Mucosa of stomach (tissue), 1 donor: ENCODE results near the gene CFAP69.
"Not testable (repeated sequence)": the region's sequence is repeated elsewhere in the genome, so short reads cannot be mapped to it uniquely, and the experiment has no call there.

Experiments
- H3K27me3 ChIP-seq: one replicate; pipeline ENCODE4 v1.7.0; 2013; ENCODE audit warnings: mild to moderate bottlenecking, low read length; ENCODE audit not compliant: control insufficient read depth, insufficient read depth
- H3K36me3 ChIP-seq: one replicate; pipeline ENCODE4 v1.7.0; 2013; ENCODE audit warnings: low read length; ENCODE audit not compliant: control insufficient read depth, insufficient read depth
- H3K4me1 ChIP-seq: one replicate; pipeline ENCODE4 v1.7.0; 2013; ENCODE audit warnings: mild to moderate bottlenecking, low read length; ENCODE audit not compliant: control insufficient read depth, insufficient read depth
- H3K4me3 ChIP-seq: one replicate; pipeline ENCODE4 v1.7.0; 2013; ENCODE audit warnings: low read length
- H3K9ac ChIP-seq: one replicate; pipeline ENCODE4 v1.7.0; 2013; ENCODE audit warnings: mild to moderate bottlenecking, low read length, moderate library complexity
- H3K9me3 ChIP-seq: one replicate; pipeline ENCODE4 v1.7.0; 2013; ENCODE audit warnings: mild to moderate bottlenecking, low read length, moderate library complexity; ENCODE audit not compliant: control insufficient read depth
- donor health status: Pancreatic carcinoma.

The CFAP69 gene

DNA sequence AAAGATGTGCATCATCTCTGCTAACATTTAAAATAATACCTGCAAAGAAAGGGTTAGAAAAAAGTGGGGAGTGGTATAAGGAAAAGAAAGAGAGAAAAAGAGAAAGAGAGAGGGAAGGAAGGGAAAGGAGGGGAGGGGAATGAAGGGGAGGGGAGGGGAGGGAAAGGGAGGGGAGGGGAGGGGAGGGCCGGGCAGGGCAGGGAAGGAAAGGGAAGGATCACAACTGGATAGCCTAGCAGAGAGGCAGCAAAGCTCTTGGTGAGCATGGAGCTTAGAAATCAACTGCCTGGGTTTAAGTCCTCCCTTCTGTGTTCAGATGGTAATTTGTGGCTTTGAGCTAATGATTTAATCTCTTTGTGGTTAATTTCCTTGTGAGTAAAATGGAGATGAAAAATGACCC, 81.5 kb downstream of the CFAP69 start:
- H3K9ac ChIP-seq: no peak overlapping the region
- H3K9me3 ChIP-seq: no peaks in the 10 kb centered on the region
- no peaks in the 10 kb centered on the region for H3K36me3 ChIP-seq
- no peak overlapping the region for H3K4me3 ChIP-seq
- peaks cover 14% of the 10 kb centered on the region for H3K27me3 ChIP-seq
- peaks cover under 1% of the 10 kb centered on the region for H3K4me1 ChIP-seq

DNA sequence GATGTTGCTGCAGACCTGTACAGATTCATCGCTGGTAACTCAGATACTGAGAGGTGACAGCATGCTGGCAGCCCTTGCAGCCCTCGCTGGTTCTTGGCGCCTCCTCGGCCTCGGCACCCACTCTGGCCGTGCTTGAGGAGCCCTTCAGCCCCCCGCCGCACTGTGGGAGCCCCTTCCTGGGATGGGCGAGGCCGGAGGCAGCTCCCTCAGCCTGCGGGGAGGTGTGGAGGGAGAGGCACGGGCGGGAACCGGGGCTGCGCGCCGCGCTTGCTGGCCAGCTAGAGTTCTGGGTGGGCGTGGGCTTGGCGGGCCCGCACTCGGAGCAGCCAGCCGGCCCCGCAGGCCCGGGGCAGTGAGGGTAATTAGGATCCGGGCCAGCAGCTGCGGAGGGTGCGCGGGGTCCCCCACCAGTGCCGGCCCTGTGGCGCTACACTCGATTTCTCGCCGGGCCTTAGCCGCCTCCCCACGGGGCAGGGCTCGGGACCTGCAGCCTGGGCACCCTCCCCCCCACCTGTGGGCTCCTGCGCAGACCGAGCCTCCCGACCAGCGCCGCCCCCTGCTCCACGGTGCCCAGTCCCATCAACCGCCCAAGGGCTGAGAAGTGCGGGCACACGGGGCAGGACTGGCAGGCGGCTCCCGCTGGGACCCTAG, 89.3 kb downstream of the CFAP69 start:
- H3K9ac ChIP-seq: no peak overlapping the region
- H3K4me1 ChIP-seq: no peaks in the 10 kb centered on the region
- no peak overlapping the region for H3K4me3 ChIP-seq
- H3K36me3 ChIP-seq: no peaks in the 10 kb centered on the region
- no peaks in the 10 kb centered on the region for H3K27me3 ChIP-seq
- H3K9me3 ChIP-seq: no peaks in the 10 kb centered on the region

DNA sequence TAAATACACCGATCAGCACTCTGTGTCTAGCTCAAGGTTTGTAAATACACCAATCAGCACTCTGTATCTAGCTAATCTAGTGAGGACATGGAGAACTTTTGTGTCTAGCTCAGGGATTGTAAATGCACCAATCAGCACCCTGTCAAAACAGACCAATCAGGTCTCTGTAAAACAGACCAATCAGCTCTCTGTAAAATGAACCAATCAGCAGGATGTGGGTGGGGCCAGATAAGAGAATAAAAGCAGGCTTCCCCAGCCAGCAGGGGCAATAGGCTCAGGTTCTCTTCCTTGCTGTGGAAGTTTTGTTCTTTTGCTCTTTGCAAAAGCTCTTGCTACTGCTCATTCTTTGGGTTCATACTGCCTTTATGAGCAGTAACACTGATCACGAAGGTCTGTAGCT, 90.0 kb downstream of the CFAP69 start:
- not testable (repeated sequence) for H3K4me1 ChIP-seq, H3K27me3 ChIP-seq, H3K36me3 ChIP-seq, H3K9ac ChIP-seq, H3K9me3 ChIP-seq, H3K4me3 ChIP-seq

DNA sequence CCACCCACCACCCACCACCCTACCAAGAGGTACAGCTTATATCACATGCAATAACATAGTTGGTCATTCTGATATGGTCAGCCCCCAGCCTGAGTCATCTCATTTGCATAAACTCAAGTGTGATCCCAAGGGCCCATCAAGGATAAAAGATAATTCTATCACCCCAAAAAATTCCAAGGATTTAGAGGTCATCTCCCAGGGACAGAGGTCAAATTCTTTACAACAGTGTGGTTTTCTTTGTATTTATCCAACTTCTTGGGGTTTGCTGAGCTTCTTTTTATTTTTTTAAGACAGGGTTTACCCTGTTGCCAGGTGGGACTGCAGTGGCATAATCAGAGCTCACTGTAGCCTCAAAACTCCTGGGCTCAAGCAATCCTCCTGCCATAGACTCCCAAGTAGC, 92.1 kb downstream of the CFAP69 start:
- no peak overlapping the region for H3K4me3 ChIP-seq
- no peaks in the 10 kb centered on the region for H3K9me3 ChIP-seq
- H3K27me3 ChIP-seq: no peaks in the 10 kb centered on the region
- H3K4me1 ChIP-seq: no peaks in the 10 kb centered on the region
- H3K36me3 ChIP-seq: no peaks in the 10 kb centered on the region
- H3K9ac ChIP-seq: no peak overlapping the region

DNA sequence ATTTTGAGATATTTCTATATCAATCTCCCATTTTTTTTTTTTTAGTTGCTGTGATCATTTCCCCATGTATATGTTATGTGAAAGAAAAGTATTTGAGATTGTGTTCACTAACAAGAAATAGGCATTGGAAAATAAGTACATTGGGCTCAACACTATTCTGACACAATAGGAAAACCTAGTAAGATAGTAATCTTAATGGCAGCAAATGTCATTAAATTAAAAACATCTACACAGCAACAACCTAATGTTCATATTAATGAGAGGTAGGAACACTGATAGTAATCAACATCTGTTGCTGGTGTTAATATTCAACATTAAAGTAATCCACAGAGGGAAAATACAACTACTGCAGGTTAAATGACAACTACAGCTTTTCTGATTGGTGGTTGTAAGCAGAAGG, 100.0 kb downstream of the CFAP69 start:
- Histone ChIP-seq H3K36me3 (no peaks in the 10 kb centered on the region), H3K4me1 (peaks cover 16% of the 10 kb centered on the region), H3K9ac (no peak overlapping the region), H3K4me3 (no peak overlapping the region), H3K27me3 (no peaks in the 10 kb centered on the region), H3K9me3 (no peaks in the 10 kb centered on the region)

DNA sequence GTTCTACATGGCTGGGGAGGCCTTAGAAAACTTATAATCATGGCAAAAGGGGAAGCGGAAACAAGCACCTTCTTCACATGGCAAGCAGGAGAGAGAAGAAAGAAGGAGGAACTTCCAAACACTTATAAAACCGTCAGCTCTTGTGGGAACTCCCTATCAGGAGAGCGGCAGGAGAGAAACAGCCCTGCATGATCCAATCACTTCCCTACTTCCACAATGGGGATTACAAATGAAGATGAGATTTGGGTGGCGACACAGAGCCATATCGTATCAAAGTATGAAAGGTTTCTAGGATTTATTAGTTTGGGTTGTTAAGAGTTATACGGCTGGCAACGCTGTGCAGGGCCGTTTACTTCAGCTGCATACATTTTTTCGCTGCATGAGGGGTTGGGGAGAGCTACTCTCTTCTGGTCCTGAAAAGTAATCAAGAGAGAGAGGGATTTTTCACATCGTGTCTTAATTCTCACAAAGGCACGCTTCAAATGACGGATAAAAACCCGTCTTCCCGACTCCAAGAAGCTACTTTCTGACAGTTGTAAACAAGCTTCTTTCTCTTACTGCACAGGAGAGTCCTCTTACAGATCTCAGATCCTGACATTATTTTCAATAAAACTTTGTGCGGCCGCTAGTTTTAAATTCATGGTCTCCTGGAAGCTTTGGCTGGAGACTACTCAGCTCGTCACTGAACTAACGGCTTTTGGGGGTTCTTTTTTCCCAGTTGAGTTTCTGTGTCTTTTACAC, 100.8 kb downstream of the CFAP69 start:
- peak overlapping the region; percentile 94 for H3K4me3 ChIP-seq
- no peaks in the 10 kb centered on the region for H3K27me3 ChIP-seq
- H3K9me3 ChIP-seq: no peaks in the 10 kb centered on the region
- peak overlapping the region; percentile 100 for H3K9ac ChIP-seq
- no peaks in the 10 kb centered on the region for H3K36me3 ChIP-seq
- H3K4me1 ChIP-seq: peaks cover 16% of the 10 kb centered on the region

DNA sequence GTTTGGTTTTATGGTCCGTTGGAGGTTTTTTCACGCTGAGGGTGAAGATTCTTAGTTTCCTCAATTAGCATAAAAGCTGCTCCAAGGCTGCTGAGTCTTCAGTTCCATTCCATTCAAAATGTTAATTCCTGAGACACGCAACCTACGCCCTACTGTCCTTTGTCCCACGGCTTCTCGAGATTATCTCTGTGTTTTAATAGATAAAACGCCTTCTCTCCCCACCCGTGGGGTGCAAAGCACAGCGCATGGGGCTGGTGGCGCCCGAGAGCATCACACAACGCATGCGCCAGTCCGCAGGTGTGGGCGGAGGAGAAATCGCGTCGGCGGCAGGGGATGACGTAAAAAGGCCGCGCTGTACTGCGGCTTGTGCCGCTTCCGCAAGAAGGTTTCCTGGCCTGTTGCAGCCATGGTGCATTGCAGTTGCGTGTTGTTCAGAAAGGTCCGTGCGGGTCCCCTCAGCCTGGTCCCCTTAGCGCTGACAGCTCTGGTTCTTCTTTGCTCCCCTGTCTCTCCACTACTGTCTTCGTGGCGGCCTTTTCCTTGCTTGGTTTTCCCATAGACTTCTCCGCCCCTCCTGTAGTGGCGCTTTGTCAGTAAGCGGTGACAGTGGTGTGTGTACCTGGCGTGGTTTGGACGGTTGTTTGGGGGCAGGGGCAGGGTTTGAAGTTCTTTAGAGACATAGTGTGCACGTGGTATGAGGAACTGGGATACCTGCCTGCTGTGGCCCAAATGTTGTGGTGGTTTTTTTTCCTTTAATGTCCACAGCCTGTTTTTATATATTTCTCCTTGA, 101.6 kb downstream of the CFAP69 start, which contains the start of gene GTPBP10:
Gene GTPBP10, plus strand, starts transcription at position 381 of the 790 bp plus-strand sequence. Its CDS starts 26 bp downstream, at position 407.
- peak within 1 kb of the TSS; percentile 94 for H3K4me3 ChIP-seq
- no peaks in the 10 kb centered on the region for H3K36me3 ChIP-seq
- peaks cover 16% of the 10 kb centered on the region for H3K4me1 ChIP-seq
- peak within 1 kb of the TSS; percentile 100 for H3K9ac ChIP-seq
- no peaks in the 10 kb centered on the region for H3K9me3 ChIP-seq
- H3K27me3 ChIP-seq: no peaks in the 10 kb centered on the region

DNA sequence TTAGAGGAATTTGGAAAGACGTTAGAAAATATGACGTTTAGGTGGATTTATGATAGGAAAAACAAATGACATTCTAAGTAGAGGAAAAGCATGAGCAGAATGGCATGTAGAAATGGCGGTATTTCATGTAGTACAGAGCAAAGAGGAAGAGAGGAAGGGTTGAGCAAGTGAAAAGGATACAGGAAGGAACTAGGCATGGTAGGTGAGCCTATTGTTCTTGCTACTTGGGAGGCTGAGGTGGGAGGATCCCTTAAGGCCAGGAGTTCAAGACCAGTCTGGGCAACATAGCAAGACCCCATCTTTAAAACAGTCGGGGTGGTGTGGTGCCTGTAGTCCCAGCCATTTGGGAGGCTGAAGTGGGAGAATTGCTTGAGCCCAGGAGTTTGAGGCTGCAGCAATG, 102.8 kb downstream of the CFAP69 start:
- H3K36me3 ChIP-seq: no peaks in the 10 kb centered on the region
- H3K9me3 ChIP-seq: no peaks in the 10 kb centered on the region
- no peak overlapping the region for H3K4me3 ChIP-seq
- peaks cover 16% of the 10 kb centered on the region for H3K4me1 ChIP-seq
- no peaks in the 10 kb centered on the region for H3K27me3 ChIP-seq
- H3K9ac ChIP-seq: peak overlapping the region; percentile 100

DNA sequence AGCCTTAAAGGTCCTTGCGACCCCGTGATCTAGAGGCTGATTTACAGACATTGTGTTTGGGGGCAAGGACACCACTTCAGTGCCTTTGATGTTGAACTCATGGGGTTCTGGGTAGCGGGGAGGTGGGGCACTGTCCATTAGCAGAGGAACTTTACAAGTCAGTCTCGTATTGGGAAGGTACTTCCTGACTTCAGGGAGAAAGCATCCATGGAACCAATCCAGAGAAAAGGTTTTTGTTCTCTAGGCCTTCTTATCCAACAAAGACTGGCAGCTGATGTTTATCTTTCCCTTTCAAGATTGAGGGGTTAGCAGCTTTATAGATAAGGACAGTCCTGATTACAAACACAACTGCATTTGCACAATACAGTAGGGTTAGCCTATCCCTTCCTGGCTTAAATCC, 104.3 kb downstream of the CFAP69 start:
- Histone ChIP-seq H3K27me3 (no peaks in the 10 kb centered on the region), H3K4me3 (no peak overlapping the region), H3K9me3 (no peaks in the 10 kb centered on the region), H3K4me1 (peaks cover 16% of the 10 kb centered on the region), H3K36me3 (no peaks in the 10 kb centered on the region), H3K9ac (no peak overlapping the region)

DNA sequence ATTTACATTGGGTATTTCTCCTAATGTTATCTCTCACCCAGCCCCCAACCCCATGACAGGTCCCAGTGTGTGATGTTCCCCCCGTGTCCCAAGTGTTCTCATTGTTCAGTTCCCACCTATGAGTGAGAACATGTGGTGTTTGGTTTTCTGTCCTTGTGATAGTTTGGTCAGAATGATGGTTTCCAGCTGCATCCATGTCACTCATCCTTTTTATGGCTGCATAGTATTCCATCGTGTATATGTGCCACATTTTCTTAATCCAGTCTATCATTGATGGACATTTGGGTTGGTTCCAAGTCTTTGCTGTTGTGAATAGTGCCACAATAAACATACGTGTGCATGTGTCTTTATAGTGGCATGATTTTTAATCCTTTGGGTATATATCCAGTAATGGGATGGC, 105.1 kb downstream of the CFAP69 start:
- H3K9ac ChIP-seq, H3K9me3 ChIP-seq, H3K27me3 ChIP-seq, H3K4me3 ChIP-seq, H3K36me3 ChIP-seq: not testable (repeated sequence)
- H3K4me1 ChIP-seq: peaks cover 16% of the 10 kb centered on the region

DNA sequence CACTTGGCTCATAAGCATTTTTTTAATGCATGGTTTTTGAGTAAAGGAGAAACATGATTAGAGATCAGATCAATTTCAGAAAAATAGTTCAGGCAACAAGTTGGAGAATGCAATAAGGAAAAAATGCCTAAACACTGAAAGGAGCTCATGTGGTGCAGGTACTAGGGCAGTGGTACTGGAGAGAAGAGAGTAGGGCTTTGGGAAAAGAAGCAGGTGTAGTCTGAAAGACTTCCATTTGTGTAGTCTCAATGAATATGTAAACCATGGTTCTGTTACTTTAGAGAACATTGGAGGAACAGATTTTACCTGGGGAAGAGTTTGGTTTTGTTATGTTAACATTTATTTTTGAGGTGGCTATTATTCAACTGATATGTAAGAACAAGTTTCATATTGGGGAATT, 107.0 kb downstream of the CFAP69 start:
- peaks cover 16% of the 10 kb centered on the region for H3K4me1 ChIP-seq
- no peaks in the 10 kb centered on the region for H3K27me3 ChIP-seq
- no peak overlapping the region for H3K4me3 ChIP-seq
- no peak overlapping the region for H3K9ac ChIP-seq
- no peaks in the 10 kb centered on the region for H3K36me3 ChIP-seq
- H3K9me3 ChIP-seq: no peaks in the 10 kb centered on the region
